Osteoblast (primary cell): ENCODE data around the gene EPHA4. TPM values are rescaled to one million over a fixed set of nuclear protein-coding genes. Genes with fewer than 3 reads are reported as not detected.

ENCODE experiments used
- DNase-seq: peaks from one replicate; pipeline ENCODE4 v3.0.0; 2011; ENCODE audit warnings: low spot score, mixed read lengths; ENCODE audit not compliant: insufficient read length; ENCODE audit errors: missing footprints
- H2AFZ ChIP-seq: 2 replicates; pipeline ENCODE4 v1.6.0; 2011; ENCODE audit warnings: mild to moderate bottlenecking, low read length
- H3K27ac ChIP-seq: 2 replicates; pipeline ENCODE4 v1.5.1; 2011; ENCODE audit warnings: mild to moderate bottlenecking, low read depth, low read length, moderate library complexity
- H3K27me3 ChIP-seq: 2 replicates; pipeline ENCODE4 v1.6.0; 2012; ENCODE audit warnings: mild to moderate bottlenecking, control low read depth, inconsistent platforms, low read length, moderate library complexity; ENCODE audit not compliant: insufficient read depth
- H3K36me3 ChIP-seq: 2 replicates; pipeline ENCODE4 v1.5.1; 2011; ENCODE audit warnings: mild to moderate bottlenecking, low read length, control low read depth, moderate library complexity; ENCODE audit not compliant: insufficient read depth
- H3K4me1 ChIP-seq: 2 replicates; pipeline ENCODE4 v1.5.1; 2011; ENCODE audit warnings: mild to moderate bottlenecking, low read length, control low read depth, moderate library complexity; ENCODE audit not compliant: insufficient read depth
- H3K4me2 ChIP-seq: 2 replicates; pipeline ENCODE4 v1.6.0; 2011; ENCODE audit warnings: mild to moderate bottlenecking, low read length; ENCODE audit not compliant: insufficient read depth
- H3K4me3 ChIP-seq: fragments of 200-600 bp; sonication (generic); 3 replicates; pipeline ENCODE4 v1.5.1; 2012; ENCODE audit warnings: mild to moderate bottlenecking, low read length, inconsistent platforms; ENCODE audit not compliant: insufficient read depth
- H3K79me2 ChIP-seq: 2 replicates; pipeline ENCODE4 v1.6.0; 2012; ENCODE audit warnings: mild to moderate bottlenecking, low read length, control low read depth, inconsistent platforms; ENCODE audit not compliant: insufficient read depth
- H3K9me3 ChIP-seq: 2 replicates; pipeline ENCODE4 v1.5.1; 2011; ENCODE audit warnings: low read depth, low read length, control low read depth
- H4K20me1 ChIP-seq: 2 replicates; pipeline ENCODE4 v1.6.0; 2012; ENCODE audit warnings: mild to moderate bottlenecking, low read length, control low read depth; ENCODE audit not compliant: insufficient read depth
- total RNA-seq: library from RNA; depleted of rRNA; stranded (reverse); fragments of >200 nt; gene quantifications from 2 replicates; pipeline ENCODE4 v1.2.3, GENCODE V29; 2012
- TF ChIP-seq, protein P1 (sequence below): IDR thresholded peaks from 2 replicates; pipeline ENCODE4 v1.5.1; 2011; ENCODE audit warnings: mild to moderate bottlenecking, low read depth, low read length, moderate library complexity; ENCODE audit errors: extremely low read depth

EPHA4 gene
- total RNA-seq, 1 donor = 15.9 TPM

GRCh38 chr2:221402072-221402471, 170.0 kb downstream of the EPHA4 start:
- H3K4me3 ChIP-seq = no peak overlapping the region
- no peaks in the 10 kb centered on the region for H3K4me1 ChIP-seq
- H4K20me1 ChIP-seq = no peaks in the 10 kb centered on the region
- no peaks in the 10 kb centered on the region for H3K79me2 ChIP-seq
- no peak overlapping the region for H3K4me2 ChIP-seq
- DNase-seq = no peak
- H3K27ac ChIP-seq = no peak overlapping the region
- TF ChIP-seq, protein P1, sequence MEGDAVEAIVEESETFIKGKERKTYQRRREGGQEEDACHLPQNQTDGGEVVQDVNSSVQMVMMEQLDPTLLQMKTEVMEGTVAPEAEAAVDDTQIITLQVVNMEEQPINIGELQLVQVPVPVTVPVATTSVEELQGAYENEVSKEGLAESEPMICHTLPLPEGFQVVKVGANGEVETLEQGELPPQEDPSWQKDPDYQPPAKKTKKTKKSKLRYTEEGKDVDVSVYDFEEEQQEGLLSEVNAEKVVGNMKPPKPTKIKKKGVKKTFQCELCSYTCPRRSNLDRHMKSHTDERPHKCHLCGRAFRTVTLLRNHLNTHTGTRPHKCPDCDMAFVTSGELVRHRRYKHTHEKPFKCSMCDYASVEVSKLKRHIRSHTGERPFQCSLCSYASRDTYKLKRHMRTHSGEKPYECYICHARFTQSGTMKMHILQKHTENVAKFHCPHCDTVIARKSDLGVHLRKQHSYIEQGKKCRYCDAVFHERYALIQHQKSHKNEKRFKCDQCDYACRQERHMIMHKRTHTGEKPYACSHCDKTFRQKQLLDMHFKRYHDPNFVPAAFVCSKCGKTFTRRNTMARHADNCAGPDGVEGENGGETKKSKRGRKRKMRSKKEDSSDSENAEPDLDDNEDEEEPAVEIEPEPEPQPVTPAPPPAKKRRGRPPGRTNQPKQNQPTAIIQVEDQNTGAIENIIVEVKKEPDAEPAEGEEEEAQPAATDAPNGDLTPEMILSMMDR = no peak
- no peaks in the 10 kb centered on the region for H3K9me3 ChIP-seq
- H3K27me3 ChIP-seq = no peaks in the 10 kb centered on the region
- H2AFZ ChIP-seq = no peak overlapping the region
- no peaks in the 10 kb centered on the region for H3K36me3 ChIP-seq

GRCh38 chr2:221400411-221400810, 171.7 kb downstream of the EPHA4 start:
- no peak overlapping the region for H3K4me2 ChIP-seq
- H4K20me1 ChIP-seq = no peaks in the 10 kb centered on the region
- DNase-seq = no peak
- no peak overlapping the region for H2AFZ ChIP-seq
- H3K27me3 ChIP-seq = no peaks in the 10 kb centered on the region
- no peaks in the 10 kb centered on the region for H3K36me3 ChIP-seq
- H3K4me1 ChIP-seq = no peaks in the 10 kb centered on the region
- no peaks in the 10 kb centered on the region for H3K9me3 ChIP-seq
- no peak overlapping the region for H3K4me3 ChIP-seq
- TF ChIP-seq, protein P1 = no peak
- H3K27ac ChIP-seq = no peak overlapping the region
- no peaks in the 10 kb centered on the region for H3K79me2 ChIP-seq

DNA sequence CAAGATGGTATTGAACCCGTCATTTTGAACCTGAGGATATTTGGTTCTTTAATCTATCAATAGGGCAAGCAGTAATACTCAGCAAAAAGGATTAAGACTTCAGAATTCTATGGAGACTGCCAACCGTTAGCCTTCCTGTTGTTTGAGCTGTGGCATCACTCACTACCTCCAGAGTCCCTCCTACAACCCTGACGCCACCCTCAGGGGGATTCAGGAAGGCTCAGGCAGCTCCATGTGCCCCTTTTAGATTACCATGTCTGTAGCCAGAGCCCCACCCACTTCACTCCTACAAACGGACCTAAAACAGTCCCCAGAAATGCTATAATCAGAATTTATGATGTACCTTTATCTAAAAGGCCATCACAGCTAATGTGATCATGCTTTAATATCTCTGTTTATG, 172.9 kb downstream of the EPHA4 start:
- no peaks in the 10 kb centered on the region for H3K9me3 ChIP-seq

GRCh38 chr2:221397187-221397586, 174.9 kb downstream of the EPHA4 start:
- Histone ChIP-seq H3K4me2 (no peak overlapping the region), H3K9me3 (no peaks in the 10 kb centered on the region), H4K20me1 (no peaks in the 10 kb centered on the region), H3K27ac (no peak overlapping the region), H3K79me2 (no peaks in the 10 kb centered on the region), H3K4me1 (no peaks in the 10 kb centered on the region), H3K27me3 (no peaks in the 10 kb centered on the region), H3K4me3 (no peak overlapping the region), H2AFZ (no peak overlapping the region), H3K36me3 (no peaks in the 10 kb centered on the region)
- TF ChIP-seq, protein P1 = no peak
- DNase-seq = no peak

More for the DNA sequence above, 172.9 kb downstream of the EPHA4 start:
- Histone ChIP-seq H3K4me3 (no peak overlapping the region), H3K27ac (no peak overlapping the region), H3K79me2 (no peaks in the 10 kb centered on the region), H4K20me1 (no peaks in the 10 kb centered on the region), H3K4me1 (no peaks in the 10 kb centered on the region), H3K27me3 (no peaks in the 10 kb centered on the region), H3K4me2 (no peak overlapping the region), H2AFZ (no peak overlapping the region), H3K36me3 (no peaks in the 10 kb centered on the region)
- no peak for DNase-seq
- TF ChIP-seq, protein P1 = no peak
